GM18498 (cell line): ENCODE measurements around the gene PRDM7.
"Not testable (repeated sequence)": the region's sequence is repeated elsewhere in the genome, so short reads cannot be mapped to it uniquely, and the experiment has no call there.

Experiments
- ATAC-seq: cut with Tn5 transposase; IDR thresholded peaks from one replicate; pipeline ENCODE4 v1.9.1; 2021; ENCODE audit warnings: mild to moderate bottlenecking, moderate library complexity; ENCODE audit not compliant: unreplicated experiment

The PRDM7 gene

GRCh38 chr16:90077757-90078578, 837 bp upstream of the PRDM7 start:
- peak; percentile 49 for ATAC-seq

- no peak for ATAC-seq
Measured at GRCh38 chr16:90072442-90073105, 4.6 kb downstream of the PRDM7 start.

GRCh38 chr16:90070440-90070839, 6.7 kb downstream of the PRDM7 start:
- no peak for ATAC-seq

- ATAC-seq, result no peak
Measured at GRCh38 chr16:90061437-90061836, 15.7 kb downstream of the PRDM7 start.

GRCh38 chr16:90057738-90058173, 19.4 kb downstream of the PRDM7 start:
- no peak for ATAC-seq

- not testable (repeated sequence) for ATAC-seq
Measured at GRCh38 chr16:90056521-90056920, 20.6 kb downstream of the PRDM7 start.

- no peak for ATAC-seq
Measured at GRCh38 chr16:90055371-90055770, 21.8 kb downstream of the PRDM7 start.

GRCh38 chr16:90054554-90054953, 22.6 kb downstream of the PRDM7 start:
- no peak for ATAC-seq

GRCh38 chr16:90053902-90054500, 23.1 kb downstream of the PRDM7 start:
- ATAC-seq, result no peak

GRCh38 chr16:90050969-90051368, 26.2 kb downstream of the PRDM7 start:
- no peak for ATAC-seq

- ATAC-seq, result no peak
Measured at GRCh38 chr16:90048737-90049330, 28.3 kb downstream of the PRDM7 start.

GRCh38 chr16:90048347-90048722, 28.8 kb downstream of the PRDM7 start:
- ATAC-seq, result no peak

- ATAC-seq, result no peak
Measured at GRCh38 chr16:90047714-90048346, 29.3 kb downstream of the PRDM7 start.

- no peak for ATAC-seq
Measured at GRCh38 chr16:90046971-90047713, 30.0 kb downstream of the PRDM7 start.

GRCh38 chr16:90046122-90046970, 30.8 kb downstream of the PRDM7 start:
- no peak for ATAC-seq

GRCh38 chr16:90044111-90044551, 33.0 kb downstream of the PRDM7 start:
- ATAC-seq, result no peak

GRCh38 chr16:90043526-90043925, 33.6 kb downstream of the PRDM7 start:
- no peak for ATAC-seq

GRCh38 chr16:90042946-90043514, 34.1 kb downstream of the PRDM7 start:
- no peak for ATAC-seq

GRCh38 chr16:90041896-90042473, 35.1 kb downstream of the PRDM7 start:
- no peak for ATAC-seq
